C4-2B (cell line): ENCODE data around the gene SETD6.

Experiments
- H3K27ac ChIP-seq: fragments of 450-650 bp; 2 replicates; pipeline ENCODE4 v1.5.1; 2017
- CTCF ChIP-seq: fragments of 450-650 bp; conservative IDR thresholded peaks from 2 replicates; pipeline ENCODE4 v1.5.1; 2017; ENCODE audit warnings: mild to moderate bottlenecking
- ZFX ChIP-seq: fragments of 450-650 bp; IDR thresholded peaks from 2 replicates; pipeline ENCODE4 v1.6.1; 2017

The SETD6 gene

GRCh38 chr16:58506241-58507194 is 8.8 kb upstream of the SETD6 start:
- H3K27ac ChIP-seq, result no peak overlapping the region

GRCh38 chr16:58507195-58507962 is 7.9 kb upstream of the SETD6 start:
- H3K27ac ChIP-seq, result no peak overlapping the region
- TF ChIP-seq CTCF (no peak), ZFX (no peak)

More at GRCh38 chr16:58506241-58507194, 8.8 kb upstream of the SETD6 start:
- TF ChIP-seq CTCF (no peak), ZFX (no peak)

GRCh38 chr16:58507963-58508670 is 7.2 kb upstream of the SETD6 start:
- TF ChIP-seq ZFX, result no peak
- TF ChIP-seq CTCF, result no peak
- no peak overlapping the region for H3K27ac ChIP-seq

GRCh38 chr16:58508671-58509251 is 6.6 kb upstream of the SETD6 start:
- TF ChIP-seq ZFX (no peak), CTCF (no peak)
- peak overlapping the region; percentile 63; the same call in 1 of the 2 replicates for H3K27ac ChIP-seq

GRCh38 chr16:58509256-58510096 is 5.8 kb upstream of the SETD6 start:
- H3K27ac ChIP-seq, result peak overlapping the region; percentile 63
- TF ChIP-seq ZFX (no peak), CTCF (no peak)

GRCh38 chr16:58510097-58510775 is 5.1 kb upstream of the SETD6 start:
- TF ChIP-seq CTCF, result no peak
- TF ChIP-seq ZFX, result no peak
- peak overlapping the region; percentile 63 for H3K27ac ChIP-seq
